ENCODE data around the gene VRK2. TPM values are rescaled to one million over a fixed set of nuclear protein-coding genes. Genes with fewer than 3 reads are reported as not detected.

The VRK2 gene
- polyA plus RNA-seq, 3 donors = 13.5 to 31.6 (median 21.4) TPM

DNA sequence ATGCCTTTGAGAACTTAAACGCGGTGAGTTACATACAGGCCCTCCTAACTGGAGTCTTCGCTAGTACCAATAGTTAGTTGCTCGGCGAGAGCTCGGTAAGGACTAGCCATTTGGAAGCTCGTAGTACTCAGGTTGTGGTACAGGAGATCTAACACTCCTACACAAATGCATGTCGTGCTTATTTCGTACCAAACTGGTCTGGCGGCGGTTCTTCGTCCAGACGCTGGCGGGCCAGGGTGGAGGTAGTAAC is 346 bp upstream of the VRK2 start:
- peaks cover 30% of the 10 kb centered on the region for H3K4me1 Mint-ChIP-seq
- peak overlapping the region; percentile 90 to 96 (median 95) for H3K27ac Mint-ChIP-seq
- no peak for DNase-seq
- peaks cover 0 to 2% (median 1%) of the 10 kb centered on the region in 3 donors for H3K27me3 Mint-ChIP-seq (ENCODE audit: low read depth in 3 of 3)
- TF ChIP-seq, protein P1, sequence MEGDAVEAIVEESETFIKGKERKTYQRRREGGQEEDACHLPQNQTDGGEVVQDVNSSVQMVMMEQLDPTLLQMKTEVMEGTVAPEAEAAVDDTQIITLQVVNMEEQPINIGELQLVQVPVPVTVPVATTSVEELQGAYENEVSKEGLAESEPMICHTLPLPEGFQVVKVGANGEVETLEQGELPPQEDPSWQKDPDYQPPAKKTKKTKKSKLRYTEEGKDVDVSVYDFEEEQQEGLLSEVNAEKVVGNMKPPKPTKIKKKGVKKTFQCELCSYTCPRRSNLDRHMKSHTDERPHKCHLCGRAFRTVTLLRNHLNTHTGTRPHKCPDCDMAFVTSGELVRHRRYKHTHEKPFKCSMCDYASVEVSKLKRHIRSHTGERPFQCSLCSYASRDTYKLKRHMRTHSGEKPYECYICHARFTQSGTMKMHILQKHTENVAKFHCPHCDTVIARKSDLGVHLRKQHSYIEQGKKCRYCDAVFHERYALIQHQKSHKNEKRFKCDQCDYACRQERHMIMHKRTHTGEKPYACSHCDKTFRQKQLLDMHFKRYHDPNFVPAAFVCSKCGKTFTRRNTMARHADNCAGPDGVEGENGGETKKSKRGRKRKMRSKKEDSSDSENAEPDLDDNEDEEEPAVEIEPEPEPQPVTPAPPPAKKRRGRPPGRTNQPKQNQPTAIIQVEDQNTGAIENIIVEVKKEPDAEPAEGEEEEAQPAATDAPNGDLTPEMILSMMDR (IDR thresholded peaks at IDR 0.05) = no peak
- H3K4me3 Mint-ChIP-seq = peak overlapping the region; percentile 94
- Histone ChIP-seq H2AFZ (ENCODE audit: insufficient read depth, low read depth, low read length, poor library complexity, severe bottlenecking) (peak overlapping the region; percentile 89), H3K36me3 (replicated peaks in 1 of 2; ENCODE audit: control insufficient read depth in 1 of 2, insufficient read depth in 2 of 2, low read length in 2 of 2) (peaks cover 3 to 13% of the 10 kb centered on the region in 2 donors), H3K9me3 (replicated peaks in 1 of 2; ENCODE audit: control insufficient read depth in 1 of 2, insufficient read depth in 1 of 2, low read length in 2 of 2) (no peaks in the 10 kb centered on the region), H3K4me2 (replicated peaks; ENCODE audit: extremely low read depth, low read length, poor library complexity, severe bottlenecking) (peak overlapping the region; percentile 77), H3K9ac (ENCODE audit: insufficient read depth, low read length, poor library complexity, severe bottlenecking) (peak overlapping the region; percentile 87), H4K20me1 (ENCODE audit: insufficient read depth, low read length) (no peaks in the 10 kb centered on the region), H3K79me2 (ENCODE audit: insufficient read depth, low read length) (peaks cover 41% of the 10 kb centered on the region), H3K27ac (ENCODE audit: low read depth in 1 of 2, low read length in 2 of 2) (peak overlapping the region; percentile 80 to 86), H3K4me1 (ENCODE audit: control insufficient read depth in 1 of 2, insufficient read depth in 2 of 2, low read length in 2 of 2) (peaks cover 16 to 26% of the 10 kb centered on the region in 2 donors), H3K4me3 (replicated peaks in 1 of 3; ENCODE audit: low read depth in 2 of 3, low read length in 3 of 3) (peak overlapping the region; percentile 48 to 81 (median 60)), H3K27me3 (ENCODE audit: control insufficient read depth in 2 of 2, insufficient read depth in 2 of 2, low read length in 2 of 2) (no peaks in the 10 kb centered on the region)
- intact Hi-C loops (cut with micrococcal nuclease) = loop anchor here in 1 of 2 donors (5.0 kb wide), 1 partner anchor 61 kb away; no protein-coding TSS in a partner anchor
- H3K9me3 Mint-ChIP-seq = no peaks in the 10 kb centered on the region
- WGBS (ENCODE audit: insufficient coverage) = 1% methylated on average over 11 of the region's 14 CpGs
- H3K36me3 Mint-ChIP-seq = peaks cover 9 to 15% of the 10 kb centered on the region in 2 donors

- intact Hi-C loops (cut with micrococcal nuclease) = loop anchor here in 1 of 2 donors (5.0 kb wide), 1 partner anchor 60 kb away; no protein-coding TSS in a partner anchor
- peak overlapping the region; percentile 89 for H2AFZ ChIP-seq (ENCODE audit: insufficient read depth, low read depth, low read length, poor library complexity, severe bottlenecking)
Observed at GRCh38 chr2:58047373-58047935, 848 bp downstream of the VRK2 start.

More at GRCh38 chr2:58047373-58047935, 848 bp downstream of the VRK2 start:
- H3K27ac Mint-ChIP-seq = peak overlapping the region; percentile 90 to 96 (median 95)
- Histone ChIP-seq H3K27ac (ENCODE audit: low read depth in 1 of 2, low read length in 2 of 2) (peak overlapping the region; percentile 80 to 86), H3K4me3 (replicated peaks in 1 of 3; ENCODE audit: low read depth in 2 of 3, low read length in 3 of 3) (peak overlapping the region; percentile 48 to 81 (median 60)), H3K36me3 (replicated peaks in 1 of 2; ENCODE audit: control insufficient read depth in 1 of 2, insufficient read depth in 2 of 2, low read length in 2 of 2) (peaks cover 6 to 16% of the 10 kb centered on the region in 2 donors), H3K9me3 (replicated peaks in 1 of 2; ENCODE audit: control insufficient read depth in 1 of 2, insufficient read depth in 1 of 2, low read length in 2 of 2) (no peaks in the 10 kb centered on the region), H3K9ac (ENCODE audit: insufficient read depth, low read length, poor library complexity, severe bottlenecking) (peak overlapping the region; percentile 87), H3K4me1 (ENCODE audit: control insufficient read depth in 1 of 2, insufficient read depth in 2 of 2, low read length in 2 of 2) (peaks cover 16 to 26% of the 10 kb centered on the region in 2 donors), H3K79me2 (ENCODE audit: insufficient read depth, low read length) (peaks cover 44% of the 10 kb centered on the region), H3K4me2 (replicated peaks; ENCODE audit: extremely low read depth, low read length, poor library complexity, severe bottlenecking) (peak overlapping the region; percentile 77), H3K27me3 (ENCODE audit: control insufficient read depth in 2 of 2, insufficient read depth in 2 of 2, low read length in 2 of 2) (no peaks in the 10 kb centered on the region), H4K20me1 (ENCODE audit: insufficient read depth, low read length) (no peaks in the 10 kb centered on the region)
- no peak for DNase-seq
- peaks cover 0 to 1% (median 0%) of the 10 kb centered on the region in 3 donors for H3K27me3 Mint-ChIP-seq (ENCODE audit: low read depth in 3 of 3)
- H3K4me3 Mint-ChIP-seq = peak overlapping the region; percentile 94
- H3K36me3 Mint-ChIP-seq = peaks cover 16 to 25% of the 10 kb centered on the region in 2 donors
- H3K9me3 Mint-ChIP-seq = no peaks in the 10 kb centered on the region
- H3K4me1 Mint-ChIP-seq = peaks cover 33% of the 10 kb centered on the region
- TF ChIP-seq, protein P1 (IDR thresholded peaks at IDR 0.05) = no peak
- 0% methylated on average over 3 of the region's 13 CpGs for WGBS (ENCODE audit: insufficient coverage)

Data from CD14-positive monocyte (primary cell).